Urothelium cell line (cell line): ENCODE results near the gene TBC1D22A.

Experiments
- DNase-seq: peaks from one replicate; pipeline ENCODE4 v3.0.0; 2011; ENCODE audit warnings: low spot score, mixed read lengths
- FAIRE-seq: peaks from 2 replicates; lab custom pipeline; 2011; peaks lifted over from hg19 to GRCh38; lab: Jason Lieb, UNC

The TBC1D22A gene

DNA sequence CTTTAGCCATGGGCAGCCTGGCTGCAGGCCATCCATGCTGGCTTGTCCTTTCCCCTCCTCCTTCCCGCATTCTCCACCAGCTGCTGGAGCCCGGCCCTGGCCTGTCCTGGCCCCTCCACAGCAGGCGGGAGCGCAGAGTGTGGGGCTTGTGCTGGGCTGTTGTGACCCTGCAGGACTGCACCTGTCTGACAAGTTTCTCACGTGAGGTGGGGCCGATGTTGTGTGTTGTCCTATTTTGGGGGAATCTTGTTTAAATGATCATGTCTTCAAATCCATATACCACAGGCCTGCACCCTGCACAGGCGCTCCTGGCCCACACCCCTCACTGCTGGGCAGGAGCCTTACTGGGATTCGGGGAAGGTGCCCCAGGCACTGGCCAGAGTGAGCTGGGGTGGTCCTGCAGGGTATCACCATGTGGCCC, 30.4 kb downstream of the TBC1D22A start:
- FAIRE-seq (no peak), DNase-seq (no peak)

DNA sequence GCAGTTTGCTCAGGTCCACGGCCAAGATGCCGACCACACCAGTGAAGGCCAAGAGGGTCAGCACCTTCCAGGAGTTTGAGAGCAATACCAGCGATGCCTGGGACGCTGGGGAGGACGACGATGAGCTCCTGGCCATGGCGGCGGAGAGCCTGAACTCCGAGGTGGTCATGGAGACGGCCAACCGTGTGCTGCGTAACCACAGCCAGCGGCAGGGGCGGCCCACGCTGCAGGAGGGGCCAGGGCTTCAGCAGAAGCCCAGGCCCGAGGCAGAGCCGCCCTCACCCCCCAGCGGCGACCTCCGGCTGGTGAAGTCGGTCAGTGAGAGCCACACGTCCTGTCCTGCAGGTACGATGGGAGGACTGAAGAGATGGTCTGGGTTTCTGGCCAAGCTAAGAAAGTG, 31.0 kb downstream of the TBC1D22A start:
- DNase-seq (no peak), FAIRE-seq (peak; percentile 61)

GRCh38 chr22:46794067-46794466, 31.6 kb downstream of the TBC1D22A start:
- DNase-seq = no peak

DNA sequence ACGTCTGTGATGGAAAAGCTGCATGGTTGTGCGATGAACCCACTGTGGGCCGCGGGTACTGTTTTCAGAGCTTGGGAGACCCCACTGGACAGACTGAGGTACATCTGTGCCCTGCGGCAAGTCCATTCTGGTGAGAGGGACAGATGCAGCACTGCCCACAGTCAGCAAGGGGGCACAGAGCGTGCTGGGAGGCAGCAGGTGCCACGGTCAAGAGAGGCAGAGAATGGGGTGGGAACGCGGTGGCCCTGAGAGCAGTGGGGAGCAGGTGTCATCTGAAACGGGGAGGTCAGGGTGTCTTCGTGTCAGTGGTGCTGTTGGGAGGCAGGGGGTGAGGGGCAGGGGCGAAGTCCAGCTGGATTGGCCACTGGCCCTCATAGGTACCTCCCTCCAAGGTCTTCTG, 32.0 kb downstream of the TBC1D22A start:
- FAIRE-seq (no peak), DNase-seq (no peak)

More at GRCh38 chr22:46794067-46794466, 31.6 kb downstream of the TBC1D22A start:
- FAIRE-seq = no peak

- FAIRE-seq = no peak
- DNase-seq = no peak
Observed at GRCh38 chr22:46795140-46795539, 32.7 kb downstream of the TBC1D22A start.

- FAIRE-seq (no peak), DNase-seq (no peak)
Observed at GRCh38 chr22:46795845-46796565, 33.6 kb downstream of the TBC1D22A start.

- FAIRE-seq = no peak
- DNase-seq = no peak
Observed at GRCh38 chr22:46796566-46797195, 34.2 kb downstream of the TBC1D22A start.

DNA sequence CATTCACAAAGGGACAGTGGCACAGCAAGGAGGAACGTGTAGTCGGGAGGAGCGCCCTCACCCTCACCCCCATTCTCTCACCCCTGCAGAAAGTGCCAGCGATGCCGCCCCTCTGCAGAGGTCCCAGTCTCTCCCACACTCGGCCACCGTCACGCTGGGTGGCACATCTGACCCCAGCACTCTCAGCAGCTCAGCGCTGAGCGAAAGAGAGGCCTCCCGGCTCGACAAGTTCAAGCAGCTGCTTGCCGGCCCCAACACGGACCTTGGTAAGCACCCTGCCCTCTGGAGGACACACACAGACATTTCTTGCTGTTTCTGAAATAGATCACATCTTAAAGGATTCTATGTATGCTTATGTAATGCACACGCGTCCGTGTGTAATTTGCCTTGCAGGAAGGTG, 34.9 kb downstream of the TBC1D22A start:
- DNase-seq = no peak
- FAIRE-seq = peak; percentile 17

DNA sequence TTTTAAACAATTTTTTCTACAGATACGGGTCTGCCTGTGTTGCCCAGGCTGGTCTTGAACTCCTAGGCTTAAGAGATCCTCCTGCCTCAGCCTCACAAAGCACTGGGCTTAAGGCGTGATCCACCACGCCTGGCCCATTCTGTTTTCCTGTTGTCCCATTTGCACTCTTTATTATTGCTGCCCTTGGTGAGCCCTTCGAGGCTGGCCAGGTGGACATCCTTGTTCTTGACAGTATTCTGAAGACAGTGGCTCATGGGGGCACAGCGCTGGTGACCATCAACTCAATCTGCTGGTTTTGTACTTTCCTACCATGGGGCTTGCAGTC, 35.6 kb downstream of the TBC1D22A start:
- DNase-seq (no peak), FAIRE-seq (no peak)

DNA sequence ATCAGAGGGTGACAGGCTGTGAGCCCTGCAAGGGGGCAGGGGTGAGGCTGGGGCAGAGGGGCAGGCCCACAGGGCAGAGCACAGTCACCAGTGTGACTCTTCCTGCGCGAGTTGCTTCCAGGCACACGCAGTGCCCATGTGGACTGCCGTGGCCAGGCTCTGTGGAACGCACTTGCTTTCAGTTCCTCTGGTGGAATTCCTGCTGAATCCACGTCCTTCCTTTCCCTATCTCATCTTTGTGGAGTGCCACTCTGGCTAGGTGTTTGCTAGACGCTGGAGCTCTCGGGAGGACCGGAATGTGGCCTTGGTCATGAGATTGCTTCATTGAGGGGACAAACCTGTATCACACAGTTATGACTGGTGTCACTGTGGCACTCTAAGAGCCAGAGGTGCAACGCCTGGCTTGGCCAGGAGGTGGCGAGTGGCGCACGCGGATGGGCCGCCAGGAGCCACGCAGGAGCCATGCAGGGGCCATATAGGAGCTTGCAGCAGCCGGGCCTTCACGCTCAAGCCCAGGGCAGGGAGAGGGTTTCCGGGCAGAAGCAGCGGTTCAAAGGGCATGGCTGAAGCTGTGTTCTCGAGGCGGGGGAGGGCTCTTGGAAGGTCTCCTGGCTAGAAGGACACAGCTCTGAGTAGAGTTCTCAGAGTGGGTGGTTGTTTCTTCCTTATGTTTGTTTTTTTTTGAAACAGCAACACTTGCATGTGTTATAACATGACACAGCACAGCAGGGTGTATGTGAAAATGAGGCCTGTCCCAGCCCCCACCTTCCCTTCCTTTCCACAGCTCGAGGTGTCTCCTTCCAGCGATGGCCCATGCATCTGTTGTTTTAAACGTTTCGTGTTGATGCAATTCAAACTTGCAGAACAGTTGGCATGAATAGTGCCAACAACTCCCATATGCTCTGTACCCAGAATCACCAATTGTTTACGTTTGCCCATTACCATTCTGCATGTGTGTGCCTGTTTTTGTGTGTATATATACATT, 36.2 kb downstream of the TBC1D22A start:
- FAIRE-seq = peak; percentile 89
- DNase-seq = peak; percentile 83

DNA sequence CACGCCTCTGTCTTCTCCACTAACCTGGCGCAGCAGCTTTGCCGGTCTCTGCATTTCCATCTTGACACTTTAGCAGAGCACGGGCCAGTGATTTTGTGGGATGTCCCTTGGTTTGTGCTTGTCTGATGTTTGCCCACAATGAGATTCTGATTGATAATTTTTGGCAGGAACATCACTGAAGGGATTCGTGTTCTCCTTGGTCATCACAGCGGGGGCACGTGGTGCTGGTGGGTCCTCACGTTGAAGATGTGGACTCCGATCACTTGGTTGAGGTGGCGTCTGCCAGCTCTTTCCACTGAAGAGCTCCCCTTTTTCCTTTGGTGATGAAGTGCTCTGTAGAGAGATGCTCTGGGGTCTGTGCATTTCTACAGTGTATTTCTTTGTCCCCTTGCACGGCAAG, 37.2 kb downstream of the TBC1D22A start:
- DNase-seq (no peak), FAIRE-seq (peak; percentile 71)

GRCh38 chr22:46800102-46800857, 37.8 kb downstream of the TBC1D22A start:
- DNase-seq (no peak), FAIRE-seq (peak; percentile 69)

DNA sequence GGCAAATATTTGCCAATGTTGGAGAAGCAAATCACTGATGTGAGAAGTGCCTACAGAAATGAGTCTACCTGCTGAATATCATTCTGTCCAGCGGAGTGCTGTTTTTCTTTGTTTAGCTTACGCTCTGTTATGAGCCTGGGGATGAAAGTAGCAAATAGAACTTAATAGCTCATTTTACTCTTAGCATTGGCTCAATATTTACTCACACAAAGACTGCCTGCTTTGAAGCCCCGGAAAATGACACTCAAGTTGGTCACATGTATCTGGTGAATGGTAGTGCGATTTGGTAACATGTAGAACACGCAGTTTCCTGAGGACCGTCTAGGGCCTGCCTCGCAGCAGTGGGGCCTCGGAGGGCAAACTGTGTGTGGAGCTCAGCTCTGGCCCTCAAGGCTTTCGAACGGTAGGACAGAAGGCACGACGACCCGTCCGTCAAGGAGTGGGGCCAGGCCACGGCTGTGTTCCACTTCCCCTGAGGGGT, 38.9 kb downstream of the TBC1D22A start:
- FAIRE-seq (no peak), DNase-seq (no peak)

- FAIRE-seq (no peak), DNase-seq (no peak)
Observed at GRCh38 chr22:46801826-46802607, 39.6 kb downstream of the TBC1D22A start.

- no peak for DNase-seq
- FAIRE-seq = no peak
Observed at GRCh38 chr22:46802608-46803027, 40.2 kb downstream of the TBC1D22A start.

- peak; percentile 91 for FAIRE-seq
- DNase-seq = peak; percentile 82
Observed at GRCh38 chr22:46803031-46803880, 40.8 kb downstream of the TBC1D22A start.

DNA sequence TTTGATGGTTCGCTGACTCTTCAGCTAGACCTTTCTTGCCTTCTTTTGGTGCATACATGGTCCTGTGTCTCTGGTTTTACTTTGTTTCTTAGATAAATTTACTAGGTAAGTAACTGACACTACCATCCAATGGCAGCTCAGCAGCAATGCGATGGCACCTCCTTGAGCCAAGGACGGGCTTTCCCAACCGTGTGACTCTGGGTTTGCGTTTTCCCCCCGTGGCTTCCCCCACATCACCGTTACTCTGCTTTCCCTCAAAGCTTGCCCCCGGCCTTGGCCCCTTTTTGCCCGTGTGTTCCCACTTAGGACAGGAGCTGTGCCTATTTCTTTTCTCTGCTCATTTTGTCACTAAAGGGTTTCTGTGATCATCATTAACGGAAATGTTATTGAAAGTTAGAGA, 41.5 kb downstream of the TBC1D22A start:
- no peak for FAIRE-seq
- no peak for DNase-seq

GRCh38 chr22:46806794-46807193, 44.3 kb downstream of the TBC1D22A start:
- FAIRE-seq = no peak

DNA sequence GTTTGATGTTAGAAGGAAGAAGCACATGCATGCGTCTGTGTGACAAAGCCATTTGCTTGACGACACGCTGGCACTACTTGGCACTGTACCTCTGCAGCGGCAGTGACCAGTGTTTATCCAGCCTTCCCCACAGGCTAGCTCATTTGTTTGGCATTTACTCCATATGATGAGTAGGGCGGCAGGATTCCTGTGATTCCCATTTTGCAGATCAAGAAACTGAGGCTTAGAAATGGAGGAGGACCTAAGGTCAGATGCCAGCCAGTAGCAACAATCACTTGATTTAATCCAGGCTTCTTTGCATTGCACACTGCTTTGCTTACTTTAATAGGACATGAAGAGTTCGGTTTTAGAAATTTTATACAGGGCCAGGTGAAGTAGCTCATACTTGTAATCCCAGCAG, 45.0 kb downstream of the TBC1D22A start:
- FAIRE-seq = no peak
- no peak for DNase-seq

More at GRCh38 chr22:46806794-46807193, 44.3 kb downstream of the TBC1D22A start:
- no peak for DNase-seq
